Measurements from ENCODE around the gene PLCB3.
A peak's percentile ranks its signal among the peaks of the same experiment; 100 is the strongest.

PLCB3 gene

DNA sequence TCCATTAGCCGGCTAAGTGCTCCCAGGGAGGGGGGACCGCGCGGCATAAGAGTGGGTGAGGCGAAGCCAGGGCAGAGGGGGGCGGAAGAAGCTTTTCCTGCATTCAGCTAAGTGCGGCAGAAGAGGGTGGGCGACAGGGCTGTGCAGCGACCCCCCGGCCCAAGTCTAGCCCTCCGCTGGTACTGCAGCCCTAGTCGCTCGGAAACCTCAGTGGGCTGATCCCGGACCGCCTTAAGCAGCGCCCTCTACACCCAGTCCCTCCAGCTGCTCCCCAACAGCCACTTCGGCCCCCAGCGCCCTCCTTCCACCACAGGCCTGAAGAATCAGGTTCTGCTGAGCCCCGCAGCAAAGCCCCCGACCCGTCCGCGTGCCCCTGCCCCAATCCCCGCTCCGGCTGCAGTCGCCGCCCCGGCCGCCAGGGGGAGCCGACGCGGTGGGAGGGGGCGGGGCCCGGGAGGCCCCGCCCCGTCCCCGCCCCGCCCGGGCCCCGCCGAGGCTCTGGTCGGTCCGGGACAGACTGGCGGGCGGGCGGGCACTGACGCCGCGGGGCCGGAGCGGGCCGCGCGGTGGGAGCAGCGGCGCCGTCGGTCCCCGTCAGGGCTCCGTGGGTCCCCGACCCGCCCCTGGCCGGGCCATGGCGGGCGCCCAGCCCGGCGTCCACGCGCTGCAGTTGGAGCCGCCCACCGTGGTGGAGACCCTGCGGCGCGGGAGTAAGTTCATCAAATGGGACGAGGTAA lies at the start of gene PLCB3:
PLCB3 (plus strand) TSS at position 515 of the 737 bp plus-strand sequence; CDS start at position 635, 120 bp downstream.
- DNase-seq (ENCODE audit: low read depth), result peak; percentile 58

DNA sequence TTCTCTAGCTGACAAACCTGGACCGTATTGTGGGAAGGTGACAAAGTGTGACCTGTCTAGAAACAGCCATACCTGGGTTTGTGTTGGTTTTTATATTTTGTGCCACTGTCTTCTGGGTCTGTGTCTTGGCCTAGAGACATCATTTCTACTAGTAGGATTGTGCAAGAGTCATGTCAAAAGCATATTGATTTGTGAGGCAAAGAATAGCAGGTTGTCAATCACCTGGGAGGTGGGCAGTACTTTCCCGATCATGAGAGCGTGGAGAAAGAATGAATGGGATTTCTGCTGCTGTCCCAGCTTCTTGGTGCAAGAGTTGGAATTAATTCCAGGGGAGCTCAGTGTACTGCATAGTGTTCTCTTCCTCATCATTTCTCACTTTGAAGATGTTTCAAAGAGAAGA lies 49.8 kb upstream of the PLCB3 start:
- DNase-seq (ENCODE audit: low read depth), result no peak

DNA sequence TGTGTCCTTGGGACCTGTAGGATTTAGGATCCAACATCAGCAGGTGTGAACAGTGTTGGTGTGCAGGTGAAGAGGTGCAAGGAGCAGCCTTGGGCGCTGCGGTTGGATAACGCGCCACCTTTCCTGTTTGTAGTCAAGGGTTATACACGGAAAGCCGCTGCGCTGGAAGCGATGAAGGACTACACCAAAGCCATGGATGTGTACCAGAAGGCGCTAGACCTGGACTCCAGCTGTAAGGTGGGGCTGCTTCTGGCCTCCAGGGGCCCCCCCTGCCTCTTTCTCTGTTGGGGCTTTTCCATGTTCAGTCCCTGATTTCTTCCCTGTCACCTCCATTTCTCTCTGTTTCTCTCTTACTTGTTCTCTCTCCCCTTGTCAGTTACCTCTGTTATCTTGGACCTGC lies 48.3 kb upstream of the PLCB3 start:
- DNase-seq (ENCODE audit: low read depth), result no peak

DNA sequence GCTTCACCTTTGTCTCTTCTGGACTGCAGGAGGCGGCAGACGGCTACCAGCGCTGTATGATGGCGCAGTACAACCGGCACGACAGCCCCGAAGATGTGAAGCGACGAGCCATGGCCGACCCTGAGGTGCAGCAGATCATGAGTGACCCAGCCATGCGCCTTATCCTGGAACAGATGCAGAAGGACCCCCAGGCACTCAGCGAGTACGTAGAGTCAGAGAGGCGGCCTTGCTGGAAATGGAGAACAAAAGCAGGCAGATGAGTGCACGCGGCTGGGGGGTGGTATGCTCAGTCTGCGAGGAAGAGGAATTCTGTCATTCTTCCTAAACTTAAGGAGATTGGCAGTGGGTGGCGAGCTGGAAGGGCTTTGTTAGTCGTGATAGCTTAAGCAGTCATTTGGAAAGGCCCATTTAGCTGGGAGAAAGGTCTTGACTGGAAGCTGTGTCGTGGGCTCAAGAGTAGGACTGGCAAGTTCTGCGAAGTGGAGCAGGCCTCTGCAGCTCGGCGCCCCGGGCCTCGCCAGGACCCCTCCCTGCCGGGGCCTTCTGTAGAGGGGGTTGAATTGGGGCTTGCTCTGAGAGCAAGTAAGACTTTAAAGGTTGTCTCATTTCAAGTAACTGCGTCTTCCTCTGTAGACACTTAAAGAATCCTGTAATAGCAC lies 47.8 kb upstream of the PLCB3 start:
- DNase-seq (ENCODE audit: low read depth), result no peak

DNA sequence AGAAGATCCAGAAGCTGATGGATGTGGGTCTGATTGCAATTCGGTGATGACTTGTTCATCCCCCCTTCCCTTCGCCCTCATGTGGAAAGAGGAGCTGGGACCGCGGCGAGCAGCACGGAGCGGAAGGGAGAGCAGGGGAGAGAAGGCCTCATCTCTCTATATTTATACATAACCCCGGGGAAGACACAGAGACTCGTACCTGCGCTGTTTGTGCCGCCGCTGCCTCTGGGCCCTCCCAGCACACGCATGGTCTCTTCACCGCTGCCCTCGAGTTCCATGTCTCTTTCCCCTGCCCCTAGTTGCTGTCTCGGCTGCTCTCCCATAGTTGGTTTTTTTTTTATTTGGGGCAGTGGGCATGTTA lies 47.3 kb upstream of the PLCB3 start:
- DNase-seq (ENCODE audit: low read depth), result no peak

DNA sequence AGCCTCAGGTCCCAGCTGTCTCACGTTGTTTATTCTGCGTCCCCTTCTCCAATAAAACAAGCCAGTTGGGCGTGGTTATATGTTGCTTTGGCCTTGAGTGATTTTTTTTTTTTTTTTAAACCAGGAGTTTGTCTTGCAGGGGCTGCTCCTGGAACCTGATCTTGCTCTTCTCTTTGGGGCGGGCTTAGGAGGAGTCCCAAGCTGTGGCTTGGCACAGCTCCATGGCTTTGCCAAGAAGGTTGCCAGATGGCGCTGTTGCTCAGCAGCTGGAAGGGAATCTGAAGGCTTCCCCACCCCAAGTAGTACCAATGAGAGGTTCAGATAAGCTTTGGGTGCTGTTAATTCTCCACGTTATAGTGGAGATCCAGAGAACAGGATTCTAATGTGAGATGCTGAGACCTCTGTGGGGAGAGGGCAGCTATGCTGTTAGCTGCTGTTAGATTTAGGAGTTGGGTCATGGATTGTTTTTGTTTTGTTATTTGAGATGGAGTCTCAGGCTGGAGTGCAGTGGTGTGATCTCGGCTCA lies 46.8 kb upstream of the PLCB3 start:
- DNase-seq (ENCODE audit: low read depth), result peak; percentile 95

DNA sequence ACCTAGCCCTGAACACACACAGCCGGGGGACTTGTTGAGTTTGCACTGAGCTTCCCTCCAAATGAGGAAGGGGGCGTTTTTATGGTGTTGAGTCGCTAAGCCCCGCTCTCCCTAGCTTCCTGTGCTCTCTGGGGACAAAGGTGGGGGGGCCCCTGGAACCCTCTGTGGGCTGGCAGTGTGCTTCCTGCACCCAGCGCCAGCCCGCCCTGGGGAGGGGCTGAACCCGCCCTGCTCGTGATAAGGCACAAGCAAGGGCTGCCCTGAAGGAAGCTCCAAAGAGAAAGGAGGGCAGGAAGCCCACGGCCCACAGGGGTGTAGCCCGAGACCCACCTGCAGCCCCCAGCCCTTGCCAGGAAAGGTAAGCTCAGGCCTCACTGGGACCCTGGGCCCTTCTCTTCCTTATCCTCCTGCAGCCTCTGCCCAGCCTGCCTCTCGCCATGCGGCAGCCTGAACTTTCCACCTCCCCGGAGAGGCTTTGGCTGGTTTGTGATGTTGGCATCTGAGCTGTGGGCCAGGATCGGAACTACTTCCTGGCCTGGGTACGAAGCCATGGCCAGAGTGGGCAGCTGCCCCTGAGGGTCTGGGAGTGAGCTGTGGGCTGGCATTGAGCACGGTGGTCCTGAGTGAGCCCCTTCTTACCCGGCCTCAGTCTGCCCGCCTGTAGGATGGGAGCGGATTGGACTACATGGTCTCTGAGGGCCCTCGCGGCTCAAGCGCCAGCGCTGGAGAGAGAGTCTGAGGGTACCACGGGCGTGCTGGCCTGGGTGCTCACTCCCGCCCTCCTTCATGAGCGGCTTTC lies 44.7 kb upstream of the PLCB3 start, which contains the start of gene FERMT3:
FERMT3 (plus strand) TSS at position 265 of the 799 bp plus-strand sequence. CDS start 644 bp downstream, outside the sequence.
- no peak for DNase-seq (ENCODE audit: low read depth)

DNA sequence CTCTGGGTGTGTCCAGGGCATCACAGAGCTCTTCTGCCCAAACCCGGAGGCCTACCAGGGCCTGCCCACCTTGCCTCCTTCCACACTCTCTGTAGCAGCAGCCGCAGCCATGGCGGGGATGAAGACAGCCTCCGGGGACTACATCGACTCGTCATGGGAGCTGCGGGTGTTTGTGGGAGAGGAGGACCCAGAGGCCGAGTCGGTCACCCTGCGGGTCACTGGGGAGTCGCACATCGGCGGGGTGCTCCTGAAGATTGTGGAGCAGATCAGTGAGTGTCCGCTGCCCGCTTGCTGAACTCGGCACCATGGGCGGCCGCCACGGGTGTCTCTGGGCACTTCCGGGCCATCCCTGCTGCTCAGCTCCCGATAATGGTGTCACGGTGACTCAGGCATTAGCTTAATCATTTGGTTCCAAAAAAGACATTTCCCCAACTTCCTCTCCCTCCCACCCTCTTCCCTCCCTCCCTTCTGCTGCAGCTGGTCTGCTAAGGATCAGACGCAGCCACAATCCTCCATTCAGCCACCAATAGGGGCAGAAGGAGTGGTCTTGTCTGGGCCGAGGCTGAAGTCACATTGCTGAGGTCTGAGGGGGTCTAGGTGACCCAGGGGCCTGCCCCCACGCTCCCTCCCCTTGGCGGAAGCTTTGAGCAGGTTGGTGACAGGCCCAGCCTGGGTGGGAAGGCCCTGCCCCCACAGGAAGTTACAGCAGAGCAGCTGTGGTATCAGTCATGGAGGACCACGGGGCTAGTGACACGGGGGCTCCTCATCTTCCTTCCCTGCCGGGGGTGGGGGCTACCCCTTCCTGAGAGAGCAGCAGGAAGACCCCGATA lies 43.9 kb upstream of the PLCB3 start:
- DNase-seq (ENCODE audit: low read depth), result peak; percentile 83

DNA sequence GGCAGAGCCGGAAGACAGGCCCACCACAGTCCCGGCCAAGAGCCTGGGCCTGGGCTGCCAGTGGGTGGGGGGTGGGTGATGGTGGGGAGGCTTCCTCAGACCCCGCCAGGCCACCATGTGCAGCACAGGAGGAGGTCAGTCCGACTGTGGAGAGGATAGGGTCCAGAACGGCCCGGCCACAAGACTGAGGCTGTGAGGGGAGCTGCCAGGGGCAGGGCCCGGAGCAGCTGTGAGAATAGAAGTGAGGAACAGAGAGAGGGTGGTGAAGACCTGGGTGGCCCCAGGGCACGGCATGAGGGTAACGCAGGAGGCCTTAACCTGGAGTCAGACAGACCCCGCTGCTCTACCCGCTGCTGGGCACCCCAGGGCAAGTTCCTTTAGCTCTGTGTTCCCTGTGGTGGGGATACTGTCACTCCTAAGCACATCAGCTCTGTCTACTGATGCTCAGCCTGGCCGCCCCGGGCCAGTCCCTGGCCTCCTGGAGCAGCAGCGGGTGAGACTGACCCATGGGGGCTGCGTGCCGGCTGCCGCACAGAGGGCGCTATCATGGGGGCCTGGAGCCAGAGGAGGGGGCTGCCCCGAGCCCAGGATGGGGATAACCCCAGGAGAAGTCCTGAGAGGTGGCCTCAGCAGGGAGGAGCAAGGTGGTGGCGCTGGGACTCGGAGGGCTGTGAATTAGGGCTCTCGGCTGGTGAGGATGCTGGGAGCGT lies 43.1 kb upstream of the PLCB3 start:
- no peak for DNase-seq (ENCODE audit: low read depth)

DNA sequence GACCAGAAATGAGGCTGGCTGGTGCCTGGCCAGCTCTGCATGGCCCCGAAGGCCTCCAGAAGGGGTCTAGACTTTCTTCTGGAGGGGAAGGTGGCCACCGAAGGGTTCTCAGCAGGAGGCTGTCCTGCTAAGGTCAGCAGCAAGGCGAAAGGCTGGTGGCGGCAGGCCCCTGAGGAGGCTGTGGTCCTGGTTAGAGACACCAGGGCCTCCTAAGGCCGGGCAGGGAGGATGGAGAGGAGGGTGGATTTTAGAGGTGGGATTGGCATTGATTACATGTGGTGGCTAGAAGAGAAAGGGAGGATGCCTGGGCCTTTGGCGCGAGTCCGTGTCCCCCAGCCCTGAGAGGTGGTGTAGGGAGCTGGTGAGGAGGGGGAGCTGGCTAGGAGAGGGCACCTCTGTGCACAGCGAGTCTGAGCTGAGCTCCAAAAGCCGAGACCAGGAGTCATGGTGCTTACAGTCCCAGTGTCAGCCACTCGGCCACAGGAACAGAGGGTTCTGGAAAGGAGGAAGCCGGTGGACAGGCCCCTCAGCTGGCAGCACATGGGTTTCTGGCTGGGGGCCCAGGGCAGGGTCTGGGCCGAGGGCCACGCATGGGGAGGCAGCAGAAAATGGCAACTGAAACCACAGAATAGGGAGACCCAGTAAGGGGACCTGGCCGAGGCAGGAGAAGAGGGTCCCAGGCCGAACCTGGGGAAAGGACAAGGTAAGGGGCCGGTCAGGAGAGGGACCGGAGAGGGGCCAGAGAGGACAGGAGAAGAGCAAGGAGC lies 42.4 kb upstream of the PLCB3 start:
- no peak for DNase-seq (ENCODE audit: low read depth)

DNA sequence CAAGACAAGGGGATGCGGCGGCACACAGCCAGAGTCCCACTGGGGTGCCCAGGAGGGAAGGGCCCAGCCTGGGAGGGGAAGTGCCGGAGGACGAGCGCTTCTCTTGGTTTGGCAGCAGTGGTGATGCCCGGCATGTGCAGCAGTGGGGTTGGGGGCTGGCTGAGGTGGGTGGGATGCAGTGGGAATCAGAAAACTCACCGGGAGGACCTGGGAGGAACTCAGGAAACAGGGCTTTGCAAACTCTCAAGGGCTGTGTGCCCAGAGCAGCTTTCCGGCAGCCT lies 41.8 kb upstream of the PLCB3 start:
- no peak for DNase-seq (ENCODE audit: low read depth)

DNA sequence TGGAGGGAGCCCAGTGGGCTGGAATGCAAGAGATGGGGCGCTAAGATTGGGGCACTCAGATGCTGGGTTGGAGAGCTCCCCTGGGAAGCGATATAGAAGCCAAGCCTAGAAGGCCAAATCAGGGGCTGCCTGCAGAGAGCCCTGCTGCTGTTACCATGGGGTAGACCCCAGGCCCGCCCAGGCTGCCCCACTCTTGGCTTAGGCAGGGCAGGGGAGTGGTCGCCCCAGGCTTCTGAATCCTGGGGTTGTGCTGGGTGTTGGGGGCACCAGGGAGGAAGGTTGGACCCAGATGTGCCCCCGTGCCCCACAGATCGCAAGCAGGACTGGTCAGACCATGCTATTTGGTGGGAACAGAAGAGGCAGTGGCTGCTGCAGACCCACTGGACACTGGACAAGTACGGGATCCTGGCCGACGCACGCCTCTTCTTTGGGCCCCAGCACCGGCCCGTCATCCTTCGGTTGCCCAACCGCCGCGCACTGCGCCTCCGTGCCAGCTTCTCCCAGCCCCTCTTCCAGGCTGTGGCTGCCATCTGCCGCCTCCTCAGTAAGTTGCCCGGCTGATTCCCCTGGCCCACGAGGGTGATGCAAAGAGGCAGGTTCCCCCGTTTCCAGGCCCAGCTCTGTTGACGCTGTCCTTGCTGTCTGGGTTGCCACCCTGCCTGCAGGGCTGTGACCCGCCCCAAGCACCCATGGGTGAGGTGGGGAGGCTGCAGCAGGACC lies 40.9 kb upstream of the PLCB3 start:
- no peak for DNase-seq (ENCODE audit: low read depth)

DNA sequence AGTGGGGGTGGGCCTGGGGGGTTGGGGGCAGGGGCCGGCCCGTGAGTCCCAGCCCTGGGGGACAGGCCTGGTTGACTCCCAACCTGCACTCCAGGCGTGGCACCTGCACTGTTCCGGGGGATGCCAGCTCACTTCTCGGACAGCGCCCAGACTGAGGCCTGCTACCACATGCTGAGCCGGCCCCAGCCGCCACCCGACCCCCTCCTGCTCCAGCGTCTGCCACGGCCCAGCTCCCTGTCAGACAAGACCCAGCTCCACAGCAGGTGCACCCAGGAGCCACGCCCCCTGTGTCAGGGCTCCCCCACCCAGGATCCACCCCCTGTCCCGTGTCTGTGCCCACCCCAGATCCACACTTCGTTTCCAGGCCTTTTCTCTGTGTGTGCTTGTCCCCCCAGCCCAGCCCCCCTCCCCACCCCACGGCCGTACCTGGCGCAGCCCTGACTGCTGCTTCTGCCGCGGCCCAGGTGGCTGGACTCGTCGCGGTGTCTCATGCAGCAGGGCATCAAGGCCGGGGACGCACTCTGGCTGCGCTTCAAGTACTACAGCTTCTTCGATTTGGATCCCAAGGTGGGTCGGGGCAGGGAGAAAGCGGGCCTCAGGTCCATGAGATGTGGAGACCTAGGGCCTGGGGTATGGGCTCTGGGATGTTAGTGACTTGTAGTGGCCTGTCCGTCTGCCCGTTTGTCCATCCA lies 40.0 kb upstream of the PLCB3 start:
- DNase-seq (ENCODE audit: low read depth), result no peak

DNA sequence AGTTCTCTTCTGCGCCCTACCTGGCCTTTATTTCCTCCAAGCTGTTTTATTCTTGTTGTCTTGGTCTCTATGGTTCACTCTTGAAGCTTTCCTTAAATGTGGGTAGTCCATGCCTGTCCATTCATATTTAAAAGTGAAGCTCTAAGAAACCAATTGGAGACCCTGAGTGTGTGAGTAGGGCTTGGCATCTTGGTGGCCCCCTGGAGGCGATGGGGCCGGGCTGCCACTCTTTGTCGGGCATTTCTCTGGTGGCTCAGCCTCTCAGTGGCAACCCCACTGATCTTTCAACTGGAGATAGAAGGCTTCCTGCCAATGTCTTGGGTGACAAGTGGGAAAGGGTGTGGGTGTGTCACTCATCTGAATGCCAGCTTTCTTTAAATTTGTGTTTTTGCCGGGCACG lies 34.5 kb upstream of the PLCB3 start:
- no peak for DNase-seq (ENCODE audit: low read depth)

DNA sequence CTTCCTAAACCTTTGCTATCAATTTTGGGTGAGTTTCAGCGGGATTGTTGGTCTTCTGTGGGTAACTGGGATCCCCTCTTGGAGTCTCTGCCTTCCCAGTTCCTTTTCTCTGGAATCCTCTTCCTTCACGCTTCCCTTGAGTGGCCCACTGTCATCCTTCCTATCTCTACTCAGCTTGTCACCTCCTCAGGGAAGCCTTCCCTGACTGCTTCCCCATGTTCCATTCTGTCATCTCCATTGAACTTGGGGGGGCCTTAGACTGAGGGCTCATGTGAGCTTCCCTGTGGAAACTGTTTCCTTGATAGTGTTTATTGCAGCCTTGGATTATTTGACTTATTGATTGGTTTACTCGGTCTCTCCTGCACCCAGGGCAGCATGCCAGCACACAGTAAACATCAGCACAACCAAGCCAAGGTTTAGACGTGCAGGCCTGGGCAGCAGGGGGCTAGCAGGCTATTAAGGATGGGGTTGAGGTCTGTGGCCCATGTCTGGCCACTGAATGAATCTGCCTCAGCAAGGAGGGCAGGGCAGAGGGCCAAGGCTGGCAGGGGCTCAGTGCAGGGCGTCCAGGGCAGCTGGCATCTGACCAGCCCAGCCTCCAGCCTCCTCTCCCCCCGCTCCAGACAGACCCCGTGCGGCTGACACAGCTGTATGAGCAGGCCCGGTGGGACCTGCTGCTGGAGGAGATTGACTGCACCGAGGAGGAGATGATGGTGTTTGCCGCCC lies 32.5 kb upstream of the PLCB3 start:
- DNase-seq (ENCODE audit: low read depth), result no peak

DNA sequence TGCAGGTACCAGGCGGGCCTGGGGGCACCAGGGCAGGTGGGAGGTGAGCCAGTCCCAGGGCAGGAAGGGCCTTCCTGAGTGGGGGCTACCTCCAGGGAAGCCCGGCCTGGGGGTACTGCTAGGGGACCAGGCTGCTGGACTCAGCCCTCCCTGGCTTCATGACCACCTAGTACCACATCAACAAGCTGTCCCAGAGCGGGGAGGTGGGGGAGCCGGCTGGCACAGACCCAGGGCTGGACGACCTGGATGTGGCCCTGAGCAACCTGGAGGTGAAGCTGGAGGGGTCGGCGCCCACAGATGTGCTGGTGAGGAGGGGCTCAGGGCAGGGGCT lies 32.0 kb upstream of the PLCB3 start:
- no peak for DNase-seq (ENCODE audit: low read depth)

DNA sequence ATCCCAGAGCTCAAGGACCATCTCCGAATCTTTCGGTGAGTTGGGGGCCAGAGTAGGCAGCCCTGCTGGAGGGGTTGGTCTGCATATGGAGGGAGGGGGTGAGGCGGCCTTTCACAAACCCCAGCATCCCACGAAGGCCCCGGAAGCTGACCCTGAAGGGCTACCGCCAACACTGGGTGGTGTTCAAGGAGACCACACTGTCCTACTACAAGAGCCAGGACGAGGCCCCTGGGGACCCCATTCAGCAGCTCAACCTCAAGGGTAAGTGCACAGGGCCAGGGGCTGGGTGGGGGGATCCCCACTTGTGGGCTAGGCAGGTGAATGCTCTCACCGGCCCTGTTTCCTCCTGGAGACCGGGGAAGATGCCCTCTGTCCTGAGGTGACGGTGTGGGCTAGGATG lies 31.6 kb upstream of the PLCB3 start:
- DNase-seq (ENCODE audit: low read depth), result no peak

DNA sequence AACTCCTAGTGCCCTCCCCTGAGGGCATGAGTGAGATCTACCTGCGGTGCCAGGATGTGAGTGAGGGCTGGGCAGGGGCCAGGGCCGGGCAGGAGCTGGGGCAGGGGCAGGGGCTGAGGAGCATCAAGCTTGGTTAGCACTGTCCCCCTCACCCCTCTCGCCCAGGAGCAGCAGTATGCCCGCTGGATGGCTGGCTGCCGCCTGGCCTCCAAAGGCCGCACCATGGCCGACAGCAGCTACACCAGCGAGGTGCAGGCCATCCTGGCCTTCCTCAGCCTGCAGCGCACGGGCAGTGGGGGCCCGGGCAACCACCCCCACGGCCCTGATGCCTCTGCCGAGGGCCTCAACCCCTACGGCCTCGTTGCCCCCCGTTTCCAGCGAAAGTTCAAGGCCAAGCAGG lies 31.1 kb upstream of the PLCB3 start:
- DNase-seq (ENCODE audit: low read depth), result no peak

DNA sequence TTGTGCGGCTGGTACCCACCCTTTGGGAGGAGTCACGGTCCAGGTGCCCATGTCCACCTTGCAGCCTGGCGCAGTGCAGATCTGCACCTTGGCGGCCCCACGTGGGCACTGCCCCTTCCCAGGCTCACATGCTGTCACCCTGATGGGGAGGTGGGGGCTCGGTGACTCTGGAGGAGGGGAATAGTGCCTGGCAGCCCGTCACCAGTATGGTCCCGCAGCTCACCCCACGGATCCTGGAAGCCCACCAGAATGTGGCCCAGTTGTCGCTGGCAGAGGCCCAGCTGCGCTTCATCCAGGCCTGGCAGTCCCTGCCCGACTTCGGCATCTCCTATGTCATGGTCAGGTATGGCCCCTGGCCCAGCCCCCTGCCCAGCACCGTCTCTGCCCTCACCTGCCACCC lies 30.5 kb upstream of the PLCB3 start:
- no peak for DNase-seq (ENCODE audit: low read depth)
